CD4-positive, alpha-beta T cell (primary cell): ENCODE data around the gene PRICKLE2. TPM values are rescaled to one million over a fixed set of nuclear protein-coding genes. Genes with fewer than 3 reads are reported as not detected.

Experiments used
- ATAC-seq: fragments of 200-7000 bp; cut with Tn5 transposase; one replicate; pipeline ENCODE4 v1.10.0; 2022; ENCODE audit warnings: mild to moderate bottlenecking; ENCODE audit not compliant: poor library complexity
- CTCF ChIA-PET: fragments of 350-600 bp; sonication (Branson Sonifier 250); formaldehyde crosslinking; loops from one replicate; lab custom pipeline; 2021; ENCODE audit warnings: antibody characterized with exemption, inconsistent platforms; lab: Charles Lee
- POLR2A ChIA-PET: fragments of 350-600 bp; sonication (Branson Sonifier 250); formaldehyde crosslinking; loops from one replicate; lab custom pipeline; 2021; ENCODE audit warnings: antibody characterized with exemption, inconsistent platforms; lab: Charles Lee
- DNase-seq, 14 experiments: peaks; one replicate each; pipeline ENCODE4 v3.0.0-alpha.2; 2013 to 2020; ENCODE audit warnings: mixed read lengths in 2 of 14
- H3K27ac ChIP-seq, 2 donors: one replicate each; pipeline versions ENCODE4 v1.5.1 to v1.7.0; 2013; ENCODE audit warnings: low read length in 2 of 2, low read depth in 1 of 2, mild to moderate bottlenecking in 1 of 2
- H3K27me3 ChIP-seq, 2 experiments: 1 replicate in 1 of 2; 2 replicates in 1 of 2; pipeline versions ENCODE4 v1.6.1 to v1.7.0; 2013; ENCODE audit warnings: low read length in 2 of 2, control low read depth in 1 of 2, mild to moderate bottlenecking in 1 of 2, moderate library complexity in 1 of 2; ENCODE audit not compliant: insufficient read depth in 2 of 2, control insufficient read depth in 1 of 2
- H3K36me3 ChIP-seq: one replicate; pipeline ENCODE4 v1.6.1; 2013; ENCODE audit warnings: low read length, control low read depth; ENCODE audit not compliant: insufficient read depth
- H3K4me1 ChIP-seq: one replicate; pipeline ENCODE4 v1.6.1; 2013; ENCODE audit warnings: low read length, control low read depth; ENCODE audit not compliant: insufficient read depth
- H3K4me3 ChIP-seq: one replicate; pipeline ENCODE4 v1.5.1; 2013; ENCODE audit warnings: mild to moderate bottlenecking, low read length, moderate library complexity
- H3K9me3 ChIP-seq, 2 experiments: 1 replicate in 1 of 2; 2 replicates in 1 of 2; pipeline versions ENCODE4 v1.6.1 to v1.7.0; 2013; ENCODE audit warnings: low read length in 2 of 2, mild to moderate bottlenecking in 2 of 2, control low read depth in 1 of 2, moderate library complexity in 1 of 2; ENCODE audit not compliant: control insufficient read depth in 1 of 2, insufficient read depth in 1 of 2
- H3K27ac Mint-ChIP-seq: one replicate; pipeline ENCODE4 v1.8.0; 2020; ENCODE audit warnings: mixed read lengths
- H3K27me3 Mint-ChIP-seq: one replicate; pipeline ENCODE4 v1.8.0; 2021; ENCODE audit warnings: mixed read lengths
- H3K36me3 Mint-ChIP-seq: one replicate; pipeline ENCODE4 v1.8.0; 2021; ENCODE audit warnings: low read depth, mixed read lengths
- H3K4me1 Mint-ChIP-seq: one replicate; pipeline ENCODE4 v1.8.0; 2021; ENCODE audit warnings: low read depth, mixed read lengths
- H3K4me3 Mint-ChIP-seq: one replicate; pipeline ENCODE4 v1.8.0; 2020; ENCODE audit warnings: mild to moderate bottlenecking, mixed read lengths
- H3K9me3 Mint-ChIP-seq: one replicate; pipeline ENCODE4 v1.8.0; 2020; ENCODE audit warnings: mixed read lengths
- intact Hi-C, 2 experiments: fragments of 100-400 bp; cut with DNase I in 1 of 2; cut with micrococcal nuclease in 1 of 2; formaldehyde crosslinking; loops; one replicate each; pipeline versions ENCODE4 v1.15.1 to v1.9.0; 2023 to 2025; cut with DNase I, micrococcal nuclease
- polyA plus RNA-seq, 2 donors: library from polyadenylated mRNA; unstranded; fragments of 120-200 nt; gene quantifications; one replicate each; pipeline ENCODE4 v1.2.1, GENCODE V29; 2013
- total RNA-seq, 174 experiments: library from RNA in 2 of 174; stranded (reverse) in 2 of 174; gene quantifications; one replicate each; pipeline ENCODE4 v1.2.3 and lab custom pipeline; 2021 to 2026
- TF ChIP-seq, protein P1 (sequence below): fragments of 200-600 bp; IDR thresholded peaks from one replicate; pipeline ENCODE4 v1.8.0; 2022; ENCODE audit warnings: antibody characterized with exemption, mild to moderate bottlenecking

The PRICKLE2 gene, protein sequence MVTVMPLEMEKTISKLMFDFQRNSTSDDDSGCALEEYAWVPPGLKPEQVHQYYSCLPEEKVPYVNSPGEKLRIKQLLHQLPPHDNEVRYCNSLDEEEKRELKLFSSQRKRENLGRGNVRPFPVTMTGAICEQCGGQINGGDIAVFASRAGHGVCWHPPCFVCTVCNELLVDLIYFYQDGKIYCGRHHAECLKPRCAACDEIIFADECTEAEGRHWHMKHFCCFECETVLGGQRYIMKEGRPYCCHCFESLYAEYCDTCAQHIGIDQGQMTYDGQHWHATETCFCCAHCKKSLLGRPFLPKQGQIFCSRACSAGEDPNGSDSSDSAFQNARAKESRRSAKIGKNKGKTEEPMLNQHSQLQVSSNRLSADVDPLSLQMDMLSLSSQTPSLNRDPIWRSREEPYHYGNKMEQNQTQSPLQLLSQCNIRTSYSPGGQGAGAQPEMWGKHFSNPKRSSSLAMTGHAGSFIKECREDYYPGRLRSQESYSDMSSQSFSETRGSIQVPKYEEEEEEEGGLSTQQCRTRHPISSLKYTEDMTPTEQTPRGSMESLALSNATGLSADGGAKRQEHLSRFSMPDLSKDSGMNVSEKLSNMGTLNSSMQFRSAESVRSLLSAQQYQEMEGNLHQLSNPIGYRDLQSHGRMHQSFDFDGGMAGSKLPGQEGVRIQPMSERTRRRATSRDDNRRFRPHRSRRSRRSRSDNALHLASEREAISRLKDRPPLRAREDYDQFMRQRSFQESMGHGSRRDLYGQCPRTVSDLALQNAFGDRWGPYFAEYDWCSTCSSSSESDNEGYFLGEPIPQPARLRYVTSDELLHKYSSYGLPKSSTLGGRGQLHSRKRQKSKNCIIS
- total RNA-seq (not detected), total RNA-seq (lab: John Stamatoyannopoulos, UW) (0 to 0.26 (median 0) reads per million in 172 experiments)
- polyA plus RNA-seq (2013, experiment 1 of 2) = not detected
- polyA plus RNA-seq (2013, experiment 2 of 2) = 0.16 TPM

DNA sequence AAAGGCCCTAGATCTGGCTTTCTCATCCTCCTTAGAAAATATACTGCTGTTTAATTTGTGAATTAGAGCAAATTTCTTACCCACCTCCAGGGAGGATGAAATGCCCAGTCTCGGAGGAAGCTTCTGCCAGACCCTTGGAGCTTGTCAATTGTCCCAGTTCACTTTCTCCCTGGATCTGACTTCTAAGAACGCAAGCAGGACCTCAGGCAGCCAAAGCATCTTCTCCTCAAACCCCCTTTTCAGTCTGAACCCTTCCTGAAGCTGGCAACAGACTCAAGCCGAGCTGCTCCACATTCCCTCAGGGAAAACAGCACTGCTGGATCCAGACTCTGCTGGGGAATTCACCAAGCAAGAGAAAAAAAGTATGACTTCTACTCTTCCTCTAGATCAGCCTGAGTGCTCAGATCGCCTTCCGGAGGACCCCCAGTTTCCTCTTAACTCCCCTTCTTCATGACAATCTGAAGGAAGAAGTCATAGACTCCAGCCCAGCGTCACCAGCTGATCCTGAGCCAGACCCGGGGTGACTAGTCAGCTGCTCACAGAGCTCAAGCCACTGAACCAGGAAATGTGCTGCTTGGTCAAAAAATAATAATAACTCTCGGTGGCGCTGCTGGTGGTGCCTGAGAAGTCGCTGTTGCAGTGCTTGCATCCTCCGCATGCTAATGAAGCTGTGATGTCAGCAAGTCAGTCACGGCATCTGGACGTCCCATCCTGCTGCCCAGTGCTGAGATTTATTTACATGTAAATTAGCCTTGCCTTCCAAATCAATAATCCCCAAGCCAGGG is at the start of gene PRICKLE2:
PRICKLE2 (minus strand) TSS at position 641 of the 785 bp plus-strand sequence. CDS start 26,539 bp downstream, outside the sequence.
- Mint-ChIP-seq H3K27ac (no peak within 1 kb of the TSS), H3K27me3 (peaks cover 27% of the 10 kb centered on the region), H3K4me1 (no peaks in the 10 kb centered on the region), H3K4me3 (no peak within 1 kb of the TSS), H3K9me3 (no peaks in the 10 kb centered on the region), H3K36me3 (no peaks in the 10 kb centered on the region)
- H3K36me3 ChIP-seq = no peaks in the 10 kb centered on the region
- DNase-seq (no peak), ATAC-seq (no peak)
- no peaks in the 10 kb centered on the region for H3K27me3 ChIP-seq
- H3K27ac ChIP-seq = no peak within 1 kb of the TSS
- CTCF ChIA-PET = no interaction called here
- intact Hi-C loops = no loop called here
- no peak within 1 kb of the TSS for H3K4me3 ChIP-seq
- no peaks in the 10 kb centered on the region for H3K4me1 ChIP-seq
- H3K9me3 ChIP-seq = no peaks in the 10 kb centered on the region
- TF ChIP-seq, protein P1, sequence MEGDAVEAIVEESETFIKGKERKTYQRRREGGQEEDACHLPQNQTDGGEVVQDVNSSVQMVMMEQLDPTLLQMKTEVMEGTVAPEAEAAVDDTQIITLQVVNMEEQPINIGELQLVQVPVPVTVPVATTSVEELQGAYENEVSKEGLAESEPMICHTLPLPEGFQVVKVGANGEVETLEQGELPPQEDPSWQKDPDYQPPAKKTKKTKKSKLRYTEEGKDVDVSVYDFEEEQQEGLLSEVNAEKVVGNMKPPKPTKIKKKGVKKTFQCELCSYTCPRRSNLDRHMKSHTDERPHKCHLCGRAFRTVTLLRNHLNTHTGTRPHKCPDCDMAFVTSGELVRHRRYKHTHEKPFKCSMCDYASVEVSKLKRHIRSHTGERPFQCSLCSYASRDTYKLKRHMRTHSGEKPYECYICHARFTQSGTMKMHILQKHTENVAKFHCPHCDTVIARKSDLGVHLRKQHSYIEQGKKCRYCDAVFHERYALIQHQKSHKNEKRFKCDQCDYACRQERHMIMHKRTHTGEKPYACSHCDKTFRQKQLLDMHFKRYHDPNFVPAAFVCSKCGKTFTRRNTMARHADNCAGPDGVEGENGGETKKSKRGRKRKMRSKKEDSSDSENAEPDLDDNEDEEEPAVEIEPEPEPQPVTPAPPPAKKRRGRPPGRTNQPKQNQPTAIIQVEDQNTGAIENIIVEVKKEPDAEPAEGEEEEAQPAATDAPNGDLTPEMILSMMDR = no peak
- POLR2A ChIA-PET = no interaction called here

DNA sequence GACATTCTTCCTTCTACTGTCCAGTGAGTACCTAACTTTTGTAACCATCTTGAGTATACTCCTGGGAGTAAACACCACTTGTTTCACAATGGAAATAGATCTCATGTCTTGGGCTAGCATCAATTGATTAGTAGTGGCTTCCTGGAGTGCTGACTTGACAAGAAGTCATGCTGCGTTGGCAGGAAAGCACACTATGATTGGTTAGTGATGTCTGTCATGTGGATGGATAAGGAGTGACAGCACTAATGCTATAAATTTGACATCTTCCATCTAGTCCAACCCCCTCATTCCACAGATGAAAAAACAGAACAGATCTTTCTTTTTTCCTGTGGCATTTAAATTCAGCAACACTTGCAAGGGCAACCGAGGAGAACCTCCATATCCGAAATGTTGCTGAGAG is 47.6 kb upstream of the PRICKLE2 start:
- ATAC-seq (no peak), DNase-seq (no peak)
- ChIA-PET CTCF (no interaction called here), POLR2A (no interaction called here)
- H3K27me3 ChIP-seq = peaks cover under 1 to 6% of the 10 kb centered on the region in 2 experiments
- no peak overlapping the region for H3K27ac Mint-ChIP-seq
- no peaks in the 10 kb centered on the region for H3K4me1 Mint-ChIP-seq
- H3K36me3 ChIP-seq = no peaks in the 10 kb centered on the region
- peaks cover 0 to 5% of the 10 kb centered on the region in 2 experiments for H3K9me3 ChIP-seq
- no peak overlapping the region for H3K4me3 ChIP-seq
- H3K36me3 Mint-ChIP-seq = no peaks in the 10 kb centered on the region
- no peak overlapping the region for H3K27ac ChIP-seq
- TF ChIP-seq, protein P1 = no peak
- H3K4me1 ChIP-seq = no peaks in the 10 kb centered on the region
- H3K27me3 Mint-ChIP-seq = peaks cover 10% of the 10 kb centered on the region
- no peak overlapping the region for H3K4me3 Mint-ChIP-seq
- H3K9me3 Mint-ChIP-seq = peaks cover 3% of the 10 kb centered on the region
- intact Hi-C loops = no loop called here

DNA sequence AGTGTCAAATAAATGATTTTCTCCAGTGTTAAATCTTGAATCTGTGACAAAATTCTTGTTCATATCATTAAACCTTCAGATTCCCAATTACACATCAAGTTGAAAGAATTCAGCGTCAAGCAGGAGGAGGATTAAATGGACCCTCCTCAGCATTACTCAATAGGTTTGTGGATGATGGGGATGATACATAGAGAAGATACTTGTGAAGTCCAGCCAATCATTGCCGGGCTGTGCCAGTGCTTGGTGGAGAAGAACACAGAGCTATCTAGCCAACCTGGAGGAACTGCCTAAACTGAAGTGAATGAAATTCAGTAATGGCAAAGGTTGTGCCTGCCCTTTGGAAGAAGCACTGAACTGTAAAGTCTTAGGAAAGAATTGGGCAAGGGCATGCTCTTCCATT is 47.0 kb upstream of the PRICKLE2 start:
- H3K9me3 ChIP-seq = peaks cover 0 to 10% of the 10 kb centered on the region in 2 experiments
- H3K9me3 Mint-ChIP-seq = peaks cover 3% of the 10 kb centered on the region
- no peaks in the 10 kb centered on the region for H3K36me3 ChIP-seq
- intact Hi-C loops = no loop called here
- H3K36me3 Mint-ChIP-seq = no peaks in the 10 kb centered on the region
- no peaks in the 10 kb centered on the region for H3K4me1 Mint-ChIP-seq
- no peak overlapping the region for H3K4me3 Mint-ChIP-seq
- no peak overlapping the region for H3K27ac Mint-ChIP-seq
- no peak overlapping the region for H3K4me3 ChIP-seq
- peaks cover 14% of the 10 kb centered on the region for H3K27me3 Mint-ChIP-seq
- POLR2A ChIA-PET = no interaction called here
- TF ChIP-seq, protein P1 = no peak
- H3K27me3 ChIP-seq = peaks cover 5 to 10% of the 10 kb centered on the region in 2 experiments
- CTCF ChIA-PET = no interaction called here
- H3K27ac ChIP-seq = no peak overlapping the region
- no peak for DNase-seq
- no peaks in the 10 kb centered on the region for H3K4me1 ChIP-seq
- no peak for ATAC-seq
